NT2/D1 (cell line): Measurements from ENCODE around the gene TUBGCP6.

Source experiments
- DNase-seq: peaks from one replicate; pipeline ENCODE4 v3.0.0-alpha.2; 2011; ENCODE audit warnings: low read depth, low spot score
- H3K27me3 ChIP-seq: 2 replicates; pipeline ENCODE4 v1.6.0; 2011; ENCODE audit warnings: mild to moderate bottlenecking; ENCODE audit not compliant: insufficient read length, insufficient read depth
- H3K36me3 ChIP-seq: 2 replicates; pipeline ENCODE4 v1.6.1; 2011; ENCODE audit warnings: mild to moderate bottlenecking, low read length, mixed read lengths; ENCODE audit not compliant: insufficient read depth, insufficient read length
- H3K4me1 ChIP-seq: 2 replicates; pipeline ENCODE4 v1.5.1; 2011; ENCODE audit not compliant: insufficient read depth, insufficient read length
- H3K4me3 ChIP-seq: 2 replicates; pipeline ENCODE4 v1.5.1; 2011; ENCODE audit warnings: low read depth; ENCODE audit not compliant: insufficient read length
- H3K9ac ChIP-seq: 2 replicates; pipeline ENCODE4 v1.6.0; 2011; ENCODE audit warnings: low read depth; ENCODE audit not compliant: insufficient read length
- H3K9me3 ChIP-seq: 2 replicates; pipeline ENCODE4 v1.5.1; 2011; ENCODE audit warnings: mild to moderate bottlenecking, low read length; ENCODE audit not compliant: insufficient read depth
- SUZ12 ChIP-seq: IDR thresholded peaks from 2 replicates; pipeline ENCODE4 v1.6.1; 2011; ENCODE audit not compliant: insufficient read length, insufficient read depth; ENCODE audit errors: extremely low read depth
- YY1 ChIP-seq: IDR thresholded peaks from 2 replicates; pipeline ENCODE4 v1.6.1; 2011; ENCODE audit not compliant: insufficient read length, insufficient read depth
- ZNF274 ChIP-seq: IDR thresholded peaks from 2 replicates; pipeline ENCODE4 v1.6.1; 2011; ENCODE audit warnings: mild to moderate bottlenecking, low read depth, low read length

TUBGCP6 gene

GRCh38 chr22:50248196-50249081 lies 3.6 kb upstream of the TUBGCP6 start:
- peaks cover 31% of the 10 kb centered on the region for H3K36me3 ChIP-seq
- H3K9ac ChIP-seq = no peak overlapping the region
- peaks cover 28% of the 10 kb centered on the region for H3K4me1 ChIP-seq
- no peaks in the 10 kb centered on the region for H3K9me3 ChIP-seq
- TF ChIP-seq SUZ12 (no peak), YY1 (no peak), ZNF274 (no peak)
- no peaks in the 10 kb centered on the region for H3K27me3 ChIP-seq
- DNase-seq = no peak
- no peak overlapping the region for H3K4me3 ChIP-seq

- no peak overlapping the region for H3K4me3 ChIP-seq
- TF ChIP-seq ZNF274 (no peak), SUZ12 (no peak), YY1 (no peak)
- H3K36me3 ChIP-seq = peaks cover 28% of the 10 kb centered on the region
- no peaks in the 10 kb centered on the region for H3K27me3 ChIP-seq
- H3K9me3 ChIP-seq = no peaks in the 10 kb centered on the region
- no peak overlapping the region for H3K9ac ChIP-seq
- peaks cover 28% of the 10 kb centered on the region for H3K4me1 ChIP-seq
- DNase-seq = no peak
These were observed 2.9 kb upstream of the TUBGCP6 start for GRCh38 chr22:50247748-50248147.

GRCh38 chr22:50246242-50247175 lies 1.7 kb upstream of the TUBGCP6 start:
- H3K4me1 ChIP-seq = peaks cover 20% of the 10 kb centered on the region
- no peak overlapping the region for H3K4me3 ChIP-seq
- H3K36me3 ChIP-seq = peaks cover 28% of the 10 kb centered on the region
- TF ChIP-seq SUZ12 (no peak), YY1 (no peak), ZNF274 (no peak)
- H3K9ac ChIP-seq = no peak overlapping the region
- H3K27me3 ChIP-seq = no peaks in the 10 kb centered on the region
- DNase-seq = no peak
- no peaks in the 10 kb centered on the region for H3K9me3 ChIP-seq

GRCh38 chr22:50245214-50246072 lies 620 bp upstream of the TUBGCP6 start:
- DNase-seq = no peak
- Histone ChIP-seq H3K9ac (peak overlapping the region; percentile 97), H3K4me1 (peaks cover 18% of the 10 kb centered on the region), H3K9me3 (no peaks in the 10 kb centered on the region), H3K4me3 (peak overlapping the region; percentile 93), H3K36me3 (peaks cover 29% of the 10 kb centered on the region), H3K27me3 (no peaks in the 10 kb centered on the region)
- TF ChIP-seq SUZ12 (no peak), YY1 (no peak), ZNF274 (no peak)

- H3K4me1 ChIP-seq = peaks cover 9% of the 10 kb centered on the region
- H3K4me3 ChIP-seq = peak overlapping the region; percentile 93
- H3K9me3 ChIP-seq = no peaks in the 10 kb centered on the region
- H3K9ac ChIP-seq = peak overlapping the region; percentile 97
- TF ChIP-seq ZNF274 (no peak), SUZ12 (no peak), YY1 (no peak)
- H3K27me3 ChIP-seq = no peaks in the 10 kb centered on the region
- no peak for DNase-seq
- H3K36me3 ChIP-seq = peaks cover 42% of the 10 kb centered on the region
These were observed 971 bp downstream of the TUBGCP6 start for GRCh38 chr22:50243685-50244419.

- H3K36me3 ChIP-seq = peaks cover 38% of the 10 kb centered on the region
- TF ChIP-seq SUZ12 (no peak), YY1 (no peak), ZNF274 (no peak)
These were observed 2.3 kb downstream of the TUBGCP6 start for GRCh38 chr22:50242406-50242949.

More at GRCh38 chr22:50242406-50242949, 2.3 kb downstream of the TUBGCP6 start:
- no peak for DNase-seq
- H3K27me3 ChIP-seq = no peaks in the 10 kb centered on the region
- H3K4me3 ChIP-seq = peak overlapping the region; percentile 15
- H3K4me1 ChIP-seq = peaks cover 9% of the 10 kb centered on the region
- no peaks in the 10 kb centered on the region for H3K9me3 ChIP-seq
- H3K9ac ChIP-seq = peak overlapping the region; percentile 10
